Small intestine (tissue), 7 donors: ENCODE results near the gene FRAT2. TPM values are rescaled to one million over a fixed set of nuclear protein-coding genes. Genes with fewer than 3 reads are reported as not detected.
A peak's percentile ranks its signal among the peaks of the same experiment; 100 is the strongest.

Experiments used
- DNase-seq, 2 donors: peaks; one replicate each; pipeline versions ENCODE4 v3.0.0 to v3.0.0-alpha.2; 2013
- FAIRE-seq: peaks from 2 replicates; lab custom pipeline; 2012; peaks lifted over from hg19 to GRCh38; lab: Jason Lieb, UNC
- H3K27ac ChIP-seq, 3 donors: one replicate each; pipeline ENCODE4 v1.5.1; 2013; ENCODE audit warnings: low read length in 2 of 3, mild to moderate bottlenecking in 2 of 3, control low read depth in 1 of 3, inconsistent platforms in 1 of 3, low read depth in 1 of 3, moderate library complexity in 1 of 3
- H3K27me3 ChIP-seq, 3 donors: one replicate each; pipeline ENCODE4 v1.6.1; 2013; ENCODE audit warnings: low read length in 3 of 3, inconsistent platforms in 1 of 3; ENCODE audit not compliant: control insufficient read depth in 3 of 3, insufficient read depth in 3 of 3
- H3K36me3 ChIP-seq, 3 donors: one replicate each; pipeline ENCODE4 v1.6.1; 2013; ENCODE audit warnings: low read length in 3 of 3, inconsistent platforms in 1 of 3, low read depth in 1 of 3, mild to moderate bottlenecking in 1 of 3, moderate library complexity in 1 of 3; ENCODE audit not compliant: control insufficient read depth in 3 of 3, insufficient read depth in 2 of 3
- H3K4me1 ChIP-seq, 3 donors: one replicate each; pipeline ENCODE4 v1.6.1; 2013; ENCODE audit warnings: low read length in 2 of 3, inconsistent platforms in 1 of 3, low read depth in 1 of 3, mild to moderate bottlenecking in 1 of 3, moderate library complexity in 1 of 3; ENCODE audit not compliant: control insufficient read depth in 3 of 3, insufficient read depth in 2 of 3
- H3K4me3 ChIP-seq, 3 donors: one replicate each; pipeline ENCODE4 v1.5.1; 2013; ENCODE audit warnings: low read length in 3 of 3, control low read depth in 1 of 3, inconsistent platforms in 1 of 3, low read depth in 1 of 3, mild to moderate bottlenecking in 1 of 3, moderate library complexity in 1 of 3
- H3K9me3 ChIP-seq, 2 donors: one replicate each; pipeline ENCODE4 v1.6.1; 2013; ENCODE audit warnings: low read depth in 1 of 2, low read length in 1 of 2; ENCODE audit not compliant: control insufficient read depth in 2 of 2, insufficient read depth in 1 of 2
- WGBS, 3 donors: extraction: QIAGEN DNeasy Blood & Tissue Kit; methylation state at CpG; one replicate each; pipeline ENCODE4 v1.1.7; 2013; 5-methylcytosine and 5-hydroxymethylcytosine counted together
- polyA plus RNA-seq, 4 donors: library from polyadenylated mRNA; stranded (reverse) in 3 of 4; unstranded in 1 of 4; fragments of 200-250 nt in 3 of 4; fragments of 120-200 nt in 1 of 4; gene quantifications; one replicate each; pipeline versions ENCODE4 v1.2.1 to v1.2.3, GENCODE V29; 2013
- donor health status: healthy with polysubstance abuse.
- donor health status: control.
- donor health status: control.
- donor health status: Bipolar disorder and iron deficiency.
- donor health status: healthy.

FRAT2 gene
- polyA plus RNA-seq, 4 donors, result 23.2 to 38.2 (median 29.1) TPM

DNA sequence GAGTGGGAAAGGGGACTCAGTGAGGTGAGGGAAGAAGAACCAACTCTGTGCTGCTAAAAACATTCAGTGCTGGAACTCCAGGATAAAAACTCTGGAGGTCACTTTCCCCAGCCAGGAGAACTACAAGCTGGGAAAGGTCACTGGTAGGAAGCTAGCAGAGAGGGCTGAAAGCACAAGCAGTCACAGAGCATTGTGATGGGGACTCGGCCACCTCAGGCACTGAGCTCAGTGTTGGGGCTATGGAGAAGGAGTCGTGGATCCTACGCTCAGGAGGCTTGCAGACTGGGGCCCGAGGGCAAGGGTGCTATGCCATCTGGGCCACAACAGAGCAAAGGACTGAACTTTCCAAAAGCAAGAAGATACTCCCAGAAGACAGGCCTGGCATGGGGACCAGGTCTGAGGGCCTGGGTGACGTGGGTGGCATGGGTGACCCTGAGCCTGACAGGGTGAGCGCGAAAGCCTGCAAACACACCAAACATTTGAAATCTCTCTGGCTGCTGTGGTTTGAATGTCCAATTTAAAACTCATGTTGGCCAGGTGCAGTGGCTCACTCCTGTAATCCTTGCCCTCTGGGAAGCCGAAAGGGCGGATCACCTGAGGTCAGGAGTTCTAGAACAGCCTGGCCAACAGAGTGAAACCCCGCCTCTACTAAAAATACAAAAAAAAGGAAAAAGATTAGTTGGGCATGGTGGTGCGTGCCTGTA is 32.3 kb downstream of the FRAT2 start:
- Histone ChIP-seq H3K36me3 (no peaks in the 10 kb centered on the region), H3K4me1 (peaks cover 0 to 10% (median 2%) of the 10 kb centered on the region in 3 donors), H3K9me3 (no peaks in the 10 kb centered on the region), H3K4me3 (no peak overlapping the region), H3K27ac (no peak overlapping the region), H3K27me3 (no peaks in the 10 kb centered on the region)
- no peak for FAIRE-seq
- WGBS, 3 donors, result 91 to 93% (median 91%) methylated on average over 11 of the region's 11 CpGs
- DNase-seq, result no peak

DNA sequence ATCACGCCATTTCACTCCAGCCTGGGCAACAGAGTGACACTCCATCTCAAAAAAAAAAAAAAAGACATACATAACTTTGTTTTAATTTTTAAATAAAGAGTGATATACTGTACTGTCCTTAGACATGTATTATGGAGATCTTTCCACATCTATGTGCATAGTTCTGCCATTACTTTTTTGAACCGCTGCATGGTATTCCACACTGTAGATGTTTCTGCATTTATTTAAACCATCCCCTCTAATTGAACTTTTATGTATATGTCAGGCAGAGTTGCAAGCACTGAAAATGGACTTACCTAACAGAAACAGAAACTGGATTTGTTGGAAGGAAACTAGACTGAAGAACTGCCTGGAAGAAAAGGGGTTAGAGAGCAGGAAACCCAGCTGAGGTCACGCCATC is 33.5 kb downstream of the FRAT2 start:
- DNase-seq, result no peak
- H3K4me3 ChIP-seq, result no peak overlapping the region
- H3K4me1 ChIP-seq, result peaks cover 0 to 14% (median 2%) of the 10 kb centered on the region in 3 donors
- WGBS, 3 donors, result 89 to 97% (median 92%) methylated on average over 3 of the region's 3 CpGs
- H3K27ac ChIP-seq, result no peak overlapping the region
- FAIRE-seq, result no peak
- no peaks in the 10 kb centered on the region for H3K27me3 ChIP-seq
- H3K36me3 ChIP-seq, result no peaks in the 10 kb centered on the region
- no peaks in the 10 kb centered on the region for H3K9me3 ChIP-seq

DNA sequence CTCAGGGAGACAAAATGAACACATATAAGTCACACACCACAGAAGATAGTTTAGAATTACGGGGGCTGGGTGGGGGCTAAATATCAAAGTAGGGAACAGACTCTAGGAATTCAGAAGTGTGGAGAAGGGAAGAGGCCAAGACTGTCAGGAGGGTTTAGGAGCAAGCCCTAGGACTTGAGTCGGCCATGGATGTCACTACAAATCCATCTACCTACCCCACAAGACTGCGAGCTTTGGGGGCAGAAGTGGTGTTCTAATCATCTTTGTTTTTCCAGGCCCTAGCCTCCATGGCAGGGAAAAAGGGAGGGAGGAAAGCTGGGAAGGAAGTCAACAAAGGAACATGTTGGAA is 36.3 kb downstream of the FRAT2 start:
- 62 to 77% (median 63%) methylated on average over 3 of the region's 3 CpGs for WGBS, 3 donors
- DNase-seq (no peak), FAIRE-seq (no peak)
- Histone ChIP-seq H3K4me3 (no peak overlapping the region), H3K27me3 (no peaks in the 10 kb centered on the region), H3K36me3 (no peaks in the 10 kb centered on the region), H3K27ac (peak overlapping the region in 1 of 3 donors; percentile 81), H3K4me1 (peaks cover 0 to 24% (median 2%) of the 10 kb centered on the region in 3 donors), H3K9me3 (no peaks in the 10 kb centered on the region)

DNA sequence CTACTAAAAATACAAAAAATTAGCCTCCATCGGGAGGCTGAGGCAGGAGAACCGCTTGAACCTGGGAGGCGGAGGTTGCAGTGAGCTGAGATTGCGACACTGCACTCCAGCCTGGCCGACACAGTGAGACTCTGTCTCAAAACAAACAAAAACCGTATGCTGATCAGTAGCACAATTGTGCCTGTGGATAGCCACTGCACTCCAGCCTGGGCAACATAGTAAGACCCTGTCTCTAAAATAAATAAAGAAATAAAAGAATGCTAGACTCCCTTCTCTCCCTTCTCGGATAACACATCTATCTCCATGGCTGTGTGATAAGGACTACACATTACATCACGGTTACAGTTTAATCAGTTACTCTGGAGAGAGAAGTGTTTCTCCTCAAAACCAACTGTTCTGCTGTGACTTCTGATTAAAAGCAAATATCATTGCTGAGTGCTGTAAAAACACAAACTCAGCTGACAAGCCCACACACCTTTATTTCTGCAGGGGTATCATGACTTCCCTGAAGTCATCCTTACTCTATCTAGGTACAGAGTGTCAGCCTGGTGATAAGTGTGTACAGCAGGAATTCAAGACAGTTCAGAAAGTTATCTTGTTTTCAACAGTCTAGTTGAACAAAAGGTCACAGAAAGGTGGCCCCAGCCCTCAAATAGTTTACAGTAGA is 36.8 kb downstream of the FRAT2 start:
- Histone ChIP-seq H3K9me3 (no peaks in the 10 kb centered on the region), H3K27ac (peak overlapping the region in 1 of 3 donors; percentile 81), H3K27me3 (no peaks in the 10 kb centered on the region), H3K36me3 (no peaks in the 10 kb centered on the region), H3K4me3 (no peak overlapping the region), H3K4me1 (peaks cover 0 to 29% (median 2%) of the 10 kb centered on the region in 3 donors)
- 32 to 65% (median 39%) methylated on average over 8 of the region's 8 CpGs for whole genome bisulfite sequencing, 3 donors
- peak; percentile 50 to 82 for DNase-seq
- FAIRE-seq, result no peak

DNA sequence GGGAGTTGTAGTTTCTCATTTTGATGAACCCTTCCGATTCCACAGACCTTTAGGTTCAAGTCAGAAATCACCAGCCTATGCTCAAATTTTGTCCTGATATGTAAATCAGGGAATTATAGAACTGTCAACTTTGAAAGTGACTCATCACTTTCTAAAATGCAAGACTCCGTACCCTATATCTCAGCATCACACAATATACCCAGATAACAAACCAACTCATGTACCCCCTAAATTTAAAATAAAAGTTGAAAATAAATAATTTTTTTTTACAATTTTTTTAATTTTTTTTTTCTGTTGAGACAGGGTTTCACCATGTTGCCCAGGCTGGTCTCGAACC is 41.7 kb downstream of the FRAT2 start:
- peaks cover 0 to under 1% (median 0%) of the 10 kb centered on the region in 3 donors for H3K36me3 ChIP-seq
- WGBS, 3 donors, result 49 to 53% (median 53%) methylated on average over 3 of the region's 3 CpGs

DNA sequence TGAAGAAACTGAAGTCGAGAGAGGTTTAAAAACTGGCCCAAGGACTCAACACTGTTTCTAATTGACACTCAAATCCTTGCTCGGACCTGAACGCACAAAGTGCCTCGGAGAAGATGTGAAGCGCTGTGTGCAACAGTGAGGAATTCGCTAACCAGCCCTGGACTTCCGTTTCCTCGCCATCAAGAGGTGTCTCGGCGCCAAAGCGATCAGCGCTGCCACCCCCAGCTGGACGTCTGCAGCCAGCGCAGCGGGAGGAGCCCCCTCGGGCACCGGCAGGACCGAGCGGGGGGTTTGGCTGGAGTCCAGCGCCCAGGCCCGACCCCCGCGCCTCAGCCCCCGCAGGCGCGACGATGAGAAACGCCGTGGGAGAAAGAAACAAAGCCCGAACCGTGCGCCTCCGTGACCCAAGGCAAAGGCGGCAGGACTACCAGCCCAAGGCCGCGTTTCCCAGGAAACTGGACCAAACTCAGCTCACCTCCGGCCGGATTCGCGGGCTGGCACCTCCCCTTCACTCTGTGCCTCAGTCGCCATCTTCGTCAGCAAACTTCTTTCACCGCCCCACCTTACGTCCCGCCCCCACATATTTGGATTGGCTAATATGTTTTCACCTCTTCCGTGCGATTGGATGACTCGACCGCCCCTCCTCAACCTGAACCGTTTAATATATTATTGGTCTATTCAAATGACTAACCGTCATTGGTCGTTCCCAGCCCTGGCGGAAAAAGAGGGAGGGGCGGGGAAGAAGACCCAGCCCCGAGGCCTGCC is 42.2 kb downstream of the FRAT2 start, which contains the start of gene ARHGAP19:
ARHGAP19 (minus strand) TSS at position 541 of the 765 bp plus-strand sequence; CDS start at position 531, 10 bp downstream.
- peak within 1 kb of the TSS; percentile 95 to 99 (median 96) for H3K27ac ChIP-seq
- peaks cover 0 to 22% (median 0%) of the 10 kb centered on the region in 3 donors for H3K4me1 ChIP-seq
- DNase-seq (peak; percentile 98 to 99), FAIRE-seq (peak; percentile 78)
- no peaks in the 10 kb centered on the region for H3K9me3 ChIP-seq
- peak within 1 kb of the TSS; percentile 88 to 96 (median 90) for H3K4me3 ChIP-seq
- peaks cover 0 to 6% (median 0%) of the 10 kb centered on the region in 3 donors for H3K36me3 ChIP-seq
- 0% methylated on average over 48 to 55 of the region's 55 CpGs for WGBS, 3 donors
- no peaks in the 10 kb centered on the region for H3K27me3 ChIP-seq

More for the DNA sequence above, 41.7 kb downstream of the FRAT2 start:
- no peak for FAIRE-seq
- no peaks in the 10 kb centered on the region for H3K27me3 ChIP-seq
- no peak for DNase-seq
- H3K4me1 ChIP-seq, result peaks cover 0 to 24% (median 0%) of the 10 kb centered on the region in 3 donors
- H3K9me3 ChIP-seq, result no peaks in the 10 kb centered on the region
- H3K4me3 ChIP-seq, result no peak overlapping the region
- H3K27ac ChIP-seq, result peak overlapping the region in 1 of 3 donors; percentile 64

DNA sequence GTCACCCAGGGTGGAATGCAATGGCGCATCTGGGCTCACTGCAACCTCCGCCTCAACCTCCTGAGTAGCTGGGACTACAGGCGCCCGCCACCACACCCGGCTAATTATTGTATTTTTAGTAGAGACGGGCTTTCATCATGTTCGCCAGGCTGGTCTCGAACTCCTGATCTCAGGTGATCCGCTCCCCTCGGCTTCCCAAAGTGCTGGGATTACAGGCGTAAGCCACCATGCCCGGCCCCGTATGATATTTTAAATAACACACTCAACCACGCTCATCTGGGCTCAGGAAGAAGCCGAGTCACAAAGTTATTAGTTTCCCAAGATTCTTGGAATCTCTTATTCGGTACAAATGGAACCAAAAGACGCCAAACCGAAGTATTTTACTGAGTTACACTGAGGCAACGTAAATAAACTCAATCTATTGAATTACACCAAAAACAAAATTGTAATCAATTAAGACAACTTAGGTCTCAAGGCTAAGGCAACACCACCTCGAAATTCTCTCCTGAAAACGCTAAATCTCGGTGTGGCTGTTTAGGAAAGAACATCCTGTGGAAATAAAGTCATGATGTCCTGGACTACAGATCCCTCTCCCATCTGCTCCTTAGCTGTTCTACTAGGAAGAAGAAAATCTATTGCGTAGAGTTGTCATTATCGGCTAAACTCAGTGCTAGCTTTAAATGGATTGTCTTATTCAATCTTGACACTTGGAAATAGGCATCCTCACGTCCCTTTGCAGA is 43.0 kb downstream of the FRAT2 start:
- H3K4me3 ChIP-seq, result peak overlapping the region; percentile 88 to 96 (median 90)
- peaks cover 0 to 10% (median 0%) of the 10 kb centered on the region in 3 donors for H3K36me3 ChIP-seq
- WGBS, 3 donors, result 30 to 45% (median 37%) methylated on average over 25 of the region's 25 CpGs
- H3K9me3 ChIP-seq, result no peaks in the 10 kb centered on the region
- FAIRE-seq (no peak), DNase-seq (no peak)
- no peaks in the 10 kb centered on the region for H3K27me3 ChIP-seq
- H3K4me1 ChIP-seq, result peaks cover 0 to 18% (median 0%) of the 10 kb centered on the region in 3 donors
- peak overlapping the region; percentile 95 to 99 (median 96) for H3K27ac ChIP-seq
